ENCODE results near the gene TSBP1.
"Not testable (repeated sequence)": the region's sequence is repeated elsewhere in the genome, so short reads cannot be mapped to it uniquely, and the experiment has no call there.

The TSBP1 gene

DNA sequence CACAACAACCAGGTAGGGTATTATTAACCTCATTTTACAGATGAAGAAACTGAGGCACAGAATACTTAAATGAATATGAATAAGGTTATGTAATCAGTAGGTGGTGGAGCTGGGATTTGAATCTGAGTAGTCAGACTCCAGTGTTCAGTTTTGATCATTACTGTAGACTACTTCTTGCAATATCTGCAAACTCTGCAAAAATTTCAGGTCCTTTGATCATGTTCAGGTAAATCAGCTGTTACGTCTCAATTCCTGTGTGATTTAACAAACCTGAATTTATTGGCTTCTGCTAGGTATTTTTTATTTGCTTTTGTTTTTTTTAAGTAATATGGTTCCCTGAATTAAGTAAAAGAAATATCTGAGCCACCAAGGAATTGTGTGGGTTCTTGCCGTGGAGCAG is 77.1 kb downstream of the TSBP1 start:
- H3K4me2 ChIP-seq (ENCODE audit: low read length), result no peak overlapping the region
- no peak overlapping the region for H3K27ac ChIP-seq
- H3K79me2 ChIP-seq, result no peaks in the 10 kb centered on the region
- no peak for TF ChIP-seq CTCF (IDR thresholded peaks at IDR 0.05)
- H3K9ac ChIP-seq, result no peak overlapping the region
- no peak overlapping the region for H2AFZ ChIP-seq
- no peaks in the 10 kb centered on the region for H3K36me3 ChIP-seq (ENCODE audit: control insufficient read depth, insufficient read depth, low read length)
- H3K27me3 ChIP-seq (ENCODE audit: control insufficient read depth, insufficient read depth, low read length), result peaks cover 4% of the 10 kb centered on the region
- H3K9me3 ChIP-seq (ENCODE audit: control insufficient read depth, low read length), result no peaks in the 10 kb centered on the region
- no peak overlapping the region for H3K4me3 ChIP-seq (ENCODE audit: low read depth, low read length)
- H3K4me1 ChIP-seq, result no peaks in the 10 kb centered on the region

GRCh38 chr6:32293695-32294094 is 78.0 kb downstream of the TSBP1 start:
- H2AFZ ChIP-seq, result no peak overlapping the region
- H3K36me3 ChIP-seq (ENCODE audit: control insufficient read depth, insufficient read depth, low read length), result no peaks in the 10 kb centered on the region
- no peak overlapping the region for H3K27ac ChIP-seq
- H3K27me3 ChIP-seq (ENCODE audit: control insufficient read depth, insufficient read depth, low read length), result peaks cover 4% of the 10 kb centered on the region
- H3K9me3 ChIP-seq (ENCODE audit: control insufficient read depth, low read length), result no peaks in the 10 kb centered on the region
- no peak overlapping the region for H3K9ac ChIP-seq
- no peaks in the 10 kb centered on the region for H3K4me1 ChIP-seq
- no peak overlapping the region for H3K4me2 ChIP-seq (ENCODE audit: low read length)
- no peak for TF ChIP-seq CTCF (IDR thresholded peaks at IDR 0.05)
- no peak overlapping the region for H3K4me3 ChIP-seq (ENCODE audit: low read depth, low read length)
- no peaks in the 10 kb centered on the region for H3K79me2 ChIP-seq

DNA sequence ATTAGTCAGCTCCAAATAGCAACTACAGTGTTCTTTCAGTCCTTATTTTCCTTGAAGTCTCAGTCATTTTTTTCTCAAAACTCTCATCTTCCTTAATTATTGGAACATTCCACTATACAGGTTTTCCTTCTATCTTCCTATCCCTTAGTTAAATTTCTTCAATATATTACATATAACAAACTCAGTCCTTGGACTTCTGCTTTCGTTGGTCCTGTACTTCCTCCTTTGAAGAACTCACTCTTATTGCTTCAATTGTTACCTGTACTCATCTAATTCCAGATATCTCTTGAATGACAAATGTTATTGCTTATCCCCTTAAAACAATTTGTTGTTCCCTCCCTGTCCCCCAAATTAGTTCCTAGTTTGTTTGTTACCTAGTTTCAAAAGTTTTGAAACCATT is 80.2 kb downstream of the TSBP1 start:
- Histone ChIP-seq H3K4me2 (ENCODE audit: low read length) (no peak overlapping the region), H3K4me3 (ENCODE audit: low read depth, low read length) (no peak overlapping the region), H3K4me1 (no peaks in the 10 kb centered on the region), H3K9me3 (ENCODE audit: control insufficient read depth, low read length) (no peaks in the 10 kb centered on the region), H3K36me3 (ENCODE audit: control insufficient read depth, insufficient read depth, low read length) (no peaks in the 10 kb centered on the region), H3K27ac (no peak overlapping the region), H3K79me2 (no peaks in the 10 kb centered on the region), H2AFZ (no peak overlapping the region), H3K9ac (no peak overlapping the region), H3K27me3 (ENCODE audit: control insufficient read depth, insufficient read depth, low read length) (peaks cover 4% of the 10 kb centered on the region)
- no peak for TF ChIP-seq CTCF (IDR thresholded peaks at IDR 0.05)

GRCh38 chr6:32290886-32291450 is 80.7 kb downstream of the TSBP1 start:
- no peak for TF ChIP-seq CTCF (IDR thresholded peaks at IDR 0.05)
- Histone ChIP-seq H3K79me2 (no peaks in the 10 kb centered on the region), H3K4me3 (ENCODE audit: low read depth, low read length) (no peak overlapping the region)

DNA sequence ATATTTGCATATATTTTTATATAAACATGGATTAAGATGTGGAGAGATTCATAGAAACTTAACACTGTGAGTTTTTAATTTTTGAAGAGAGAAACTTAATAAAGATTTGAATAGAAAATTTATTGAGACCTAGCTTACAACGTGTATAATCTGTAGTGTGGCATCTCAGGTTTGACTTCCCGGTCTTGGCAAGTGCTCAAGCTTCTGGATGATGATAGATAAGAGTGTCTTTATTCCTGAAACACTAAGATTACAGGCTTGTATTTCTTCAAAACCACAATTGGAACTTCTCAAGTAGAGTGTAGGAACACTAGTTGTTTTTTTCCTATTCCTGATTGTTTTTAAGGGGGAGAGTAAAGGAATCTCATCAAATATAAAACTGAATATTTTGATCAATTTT is 83.3 kb downstream of the TSBP1 start:
- H3K27me3 ChIP-seq (ENCODE audit: control insufficient read depth, insufficient read depth, low read length), result peaks cover 1% of the 10 kb centered on the region
- H3K79me2 ChIP-seq, result no peaks in the 10 kb centered on the region
- no peak overlapping the region for H3K9ac ChIP-seq
- no peaks in the 10 kb centered on the region for H3K9me3 ChIP-seq (ENCODE audit: control insufficient read depth, low read length)
- H3K36me3 ChIP-seq (ENCODE audit: control insufficient read depth, insufficient read depth, low read length), result no peaks in the 10 kb centered on the region
- no peaks in the 10 kb centered on the region for H3K4me1 ChIP-seq
- H2AFZ ChIP-seq, result no peak overlapping the region
- no peak overlapping the region for H3K4me3 ChIP-seq (ENCODE audit: low read depth, low read length)
- no peak overlapping the region for H3K27ac ChIP-seq
- H3K4me2 ChIP-seq (ENCODE audit: low read length), result no peak overlapping the region
- TF ChIP-seq CTCF (IDR thresholded peaks at IDR 0.05), result no peak

More at GRCh38 chr6:32290886-32291450, 80.7 kb downstream of the TSBP1 start:
- no peak overlapping the region for H3K27ac ChIP-seq
- H3K4me1 ChIP-seq, result no peaks in the 10 kb centered on the region
- H3K27me3 ChIP-seq (ENCODE audit: control insufficient read depth, insufficient read depth, low read length), result peaks cover 4% of the 10 kb centered on the region
- no peak overlapping the region for H3K4me2 ChIP-seq (ENCODE audit: low read length)
- H2AFZ ChIP-seq, result no peak overlapping the region
- no peak overlapping the region for H3K9ac ChIP-seq
- H3K9me3 ChIP-seq (ENCODE audit: control insufficient read depth, low read length), result no peaks in the 10 kb centered on the region
- H3K36me3 ChIP-seq (ENCODE audit: control insufficient read depth, insufficient read depth, low read length), result no peaks in the 10 kb centered on the region

GRCh38 chr6:32273801-32274577 is 97.7 kb downstream of the TSBP1 start:
- H3K27me3 ChIP-seq (ENCODE audit: control insufficient read depth, insufficient read depth, low read length); H3K27ac ChIP-seq; H3K9me3 ChIP-seq (ENCODE audit: control insufficient read depth, low read length); H3K4me3 ChIP-seq (ENCODE audit: low read depth, low read length); H3K79me2 ChIP-seq; H3K36me3 ChIP-seq (ENCODE audit: control insufficient read depth, insufficient read depth, low read length); H3K4me2 ChIP-seq (ENCODE audit: low read length); H2AFZ ChIP-seq; H3K9ac ChIP-seq; H3K4me1 ChIP-seq: not testable (repeated sequence)

Measured in parathyroid adenoma (tissue), 2 donors.